Activated T-helper 1 cell treated with anti-CD3 and anti-CD28 coated beads, Interleukin-2, amount 50 U/mL, for 16 hours (primary cell): ENCODE measurements around the gene PLEKHM3.

Experiments used
- DNase-seq, 2 donors: peaks; one replicate each; pipeline ENCODE4 v3.0.0-alpha.2; 2020; ENCODE audit warnings: low read depth in 1 of 2, low spot score in 1 of 2

PLEKHM3 gene

DNA sequence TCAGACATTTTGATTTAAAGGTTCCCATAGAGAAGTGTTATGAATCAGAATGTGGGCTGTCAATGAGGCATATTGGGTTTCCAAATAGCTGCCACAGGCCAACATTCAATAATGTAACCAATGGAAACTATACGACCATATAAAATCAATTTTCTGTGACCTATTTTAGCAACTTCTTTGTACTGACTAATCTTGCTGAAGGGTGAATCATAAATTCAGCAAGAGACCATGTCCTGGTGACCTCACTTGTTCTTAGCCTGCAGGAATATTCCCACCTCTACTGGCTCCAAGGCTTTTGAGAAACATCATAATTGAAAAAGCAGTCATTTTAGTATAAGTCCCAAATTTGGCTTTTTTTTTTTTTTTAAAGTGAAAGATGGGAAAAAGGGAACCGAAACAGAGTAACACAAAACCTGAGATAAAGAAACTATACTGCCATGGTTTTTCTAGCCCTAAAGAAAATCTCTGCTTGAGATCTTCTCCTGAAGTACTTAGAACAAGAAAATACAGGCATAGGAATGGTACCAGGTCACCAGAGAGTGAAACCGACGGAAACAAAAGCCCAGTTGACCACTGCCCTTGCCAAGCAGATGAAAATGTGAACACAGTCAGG lies 32.1 kb downstream of the PLEKHM3 start:
- no peak for DNase-seq

DNA sequence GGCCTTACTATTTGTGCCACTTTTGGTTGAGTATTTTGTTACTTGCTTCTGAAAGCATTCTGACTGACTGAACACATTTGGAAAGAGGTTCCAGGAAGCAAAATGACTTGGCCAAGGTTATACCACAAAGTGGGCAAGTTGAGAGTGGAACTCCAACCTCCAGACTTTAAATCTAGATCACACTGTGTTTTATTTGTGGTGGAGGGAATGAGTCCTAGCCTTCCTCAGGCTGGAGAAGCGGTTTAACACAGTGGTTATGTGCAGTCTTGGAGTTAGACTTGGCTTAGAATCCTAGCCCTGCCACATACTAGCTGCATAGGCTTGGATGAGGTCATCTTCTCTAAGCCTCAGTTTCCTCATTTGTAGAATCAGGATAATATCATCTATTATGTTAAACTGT lies 33.4 kb downstream of the PLEKHM3 start:
- DNase-seq, result no peak

DNA sequence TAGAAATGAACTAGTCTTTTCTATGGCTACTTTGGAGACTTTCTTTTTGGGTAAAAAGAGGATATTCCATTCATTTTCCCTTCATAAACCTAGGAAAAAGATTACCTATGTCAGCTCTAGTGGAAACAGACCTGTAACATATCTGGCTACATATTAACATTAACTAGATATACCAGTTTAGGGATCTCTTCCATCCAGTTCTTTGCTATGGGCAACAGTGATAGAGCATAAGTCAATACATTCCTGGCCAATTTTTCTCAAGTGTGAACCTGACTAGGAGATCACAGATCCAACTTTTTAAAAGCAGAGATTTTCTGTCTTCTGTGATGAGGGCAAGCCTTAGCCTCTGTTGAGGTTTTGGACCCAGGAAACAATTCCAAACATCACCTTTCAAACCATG lies 34.5 kb downstream of the PLEKHM3 start:
- no peak for DNase-seq

DNA sequence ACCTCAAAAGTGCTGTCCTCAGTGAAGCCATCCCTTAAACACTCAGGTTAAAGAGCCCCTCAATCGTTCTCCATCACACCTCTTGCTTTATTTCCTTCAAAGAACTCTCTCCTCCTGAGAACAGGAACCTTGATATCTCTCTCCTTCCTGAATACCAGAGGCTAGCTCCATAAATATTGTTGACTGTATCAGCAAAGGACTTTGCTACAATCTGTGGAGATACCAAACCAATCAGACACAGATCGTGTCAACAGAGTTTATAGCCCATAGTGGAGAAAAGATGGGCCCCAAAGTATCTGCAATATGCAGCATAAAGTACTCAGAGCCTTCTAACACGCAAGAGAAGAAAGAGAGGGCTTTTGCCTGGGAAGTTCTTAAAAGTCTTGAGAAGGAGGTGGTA lies 36.4 kb downstream of the PLEKHM3 start:
- no peak for DNase-seq

DNA sequence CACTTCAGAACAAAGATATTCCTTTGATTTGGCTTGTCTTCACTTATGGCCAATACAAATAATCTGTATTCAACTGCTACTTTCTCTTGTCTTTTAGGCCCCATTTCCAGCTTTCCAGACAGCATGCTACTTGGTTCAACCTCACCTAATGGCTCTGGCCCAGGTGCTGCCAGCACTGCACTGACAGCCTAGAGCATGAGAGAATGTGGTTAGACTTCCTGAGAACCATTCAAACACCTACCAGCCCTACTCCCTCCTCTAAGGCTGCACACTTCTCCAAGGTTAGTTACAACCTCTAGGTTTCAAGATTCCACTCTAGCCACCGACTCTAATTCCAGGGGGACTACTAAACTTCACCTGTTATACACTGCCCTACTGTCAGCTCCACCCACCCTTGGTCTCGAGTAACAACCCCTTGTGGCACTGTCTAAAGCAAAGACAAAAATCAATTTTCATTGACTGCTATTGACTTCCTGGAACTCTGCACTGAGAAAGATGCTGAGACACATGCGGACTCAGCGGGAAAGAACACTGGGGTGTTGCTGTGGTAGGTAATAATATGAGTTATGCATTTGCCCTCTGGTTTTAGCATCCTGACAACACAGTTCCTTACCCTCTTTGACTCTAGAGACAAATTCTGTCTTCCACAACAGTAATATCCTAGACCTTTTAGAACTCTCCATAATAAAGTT lies 38.2 kb downstream of the PLEKHM3 start:
- no peak for DNase-seq

DNA sequence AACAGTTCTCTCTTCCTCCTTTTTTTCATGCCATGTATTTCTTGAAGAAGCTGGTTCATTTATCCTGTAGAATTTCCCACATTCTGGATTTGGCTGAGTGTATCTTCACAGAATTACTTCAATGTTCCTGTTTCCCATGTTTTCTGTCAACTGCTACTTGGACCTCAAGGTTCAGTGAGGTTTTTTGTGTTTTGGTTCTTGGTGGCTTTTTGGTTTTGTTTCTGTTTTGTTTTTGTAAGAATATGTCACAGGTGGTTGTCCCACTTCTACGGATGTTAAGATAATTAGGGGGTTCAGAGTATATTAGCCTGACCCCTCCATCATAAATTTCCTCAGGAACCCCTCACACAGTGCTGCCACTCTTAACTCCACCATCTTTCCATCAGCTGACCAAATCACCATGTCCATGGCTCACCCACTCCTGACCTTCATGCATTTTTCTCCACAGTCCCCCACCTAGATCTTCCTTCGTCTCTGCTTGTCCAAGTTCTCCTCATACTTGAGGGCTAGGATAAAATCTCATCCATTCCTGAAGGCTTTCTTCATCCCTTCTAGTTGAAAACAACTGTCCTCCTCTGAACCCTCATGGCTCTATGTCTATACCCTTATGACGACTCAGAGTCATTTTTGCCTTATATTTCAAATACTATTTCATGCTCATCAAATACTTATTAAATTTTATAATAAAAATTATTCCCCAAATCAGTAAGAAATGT lies 40.4 kb downstream of the PLEKHM3 start:
- DNase-seq, result no peak

DNA sequence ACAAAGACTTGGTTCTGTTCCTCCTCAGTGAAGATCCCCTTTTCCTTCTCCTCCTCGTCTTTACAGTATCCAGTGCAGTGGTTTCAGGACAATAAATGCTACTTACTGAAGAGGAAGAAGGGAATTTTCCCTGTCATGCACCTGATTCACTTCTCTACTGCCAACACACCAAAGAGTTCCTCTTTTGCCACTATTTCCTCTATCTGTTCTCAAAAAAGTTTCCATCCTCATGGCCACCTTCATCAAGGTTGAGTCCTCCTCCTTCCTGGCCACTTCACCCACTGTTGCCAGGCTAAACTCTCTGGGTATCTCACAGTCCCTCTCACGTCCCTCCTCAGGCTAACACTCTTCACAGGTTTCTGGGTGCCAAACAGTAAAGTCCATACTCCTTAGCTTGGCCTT lies 41.7 kb downstream of the PLEKHM3 start:
- DNase-seq, result no peak

DNA sequence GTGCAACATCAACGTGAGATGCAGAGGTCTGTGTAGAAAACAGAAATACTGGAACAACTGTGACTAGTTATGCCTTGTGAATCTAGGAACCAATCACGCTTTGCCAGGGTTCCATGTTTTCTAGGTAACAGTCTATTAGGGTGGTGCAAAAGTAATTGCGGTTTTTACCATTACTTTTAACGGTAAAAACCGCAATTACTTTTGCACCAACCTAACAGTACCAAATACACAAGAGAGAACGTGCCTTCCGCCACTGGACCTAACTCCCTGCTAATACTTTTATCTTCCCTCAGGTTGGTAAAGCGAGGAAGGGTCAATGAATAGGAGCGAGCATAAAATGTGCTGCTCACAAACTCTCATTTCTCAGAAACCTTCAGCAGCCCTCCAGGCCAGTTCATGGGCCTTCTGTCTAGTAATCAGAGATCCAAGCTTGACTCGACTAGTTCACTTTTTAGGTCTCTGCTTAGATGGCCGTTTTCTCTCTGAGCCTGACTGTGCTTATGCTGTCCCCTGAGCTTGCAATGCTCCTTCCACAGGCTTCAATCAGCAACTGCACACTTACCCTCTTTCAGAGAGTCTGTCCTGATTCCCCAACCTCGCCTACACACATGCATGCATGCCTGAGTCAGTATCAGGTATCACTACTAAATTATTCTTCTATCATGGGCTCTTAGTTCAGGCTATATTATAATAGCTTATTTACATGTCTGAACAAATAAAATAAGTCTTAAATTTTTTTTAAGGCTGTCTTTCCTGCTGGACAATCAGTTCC lies 47.0 kb downstream of the PLEKHM3 start:
- no peak for DNase-seq

DNA sequence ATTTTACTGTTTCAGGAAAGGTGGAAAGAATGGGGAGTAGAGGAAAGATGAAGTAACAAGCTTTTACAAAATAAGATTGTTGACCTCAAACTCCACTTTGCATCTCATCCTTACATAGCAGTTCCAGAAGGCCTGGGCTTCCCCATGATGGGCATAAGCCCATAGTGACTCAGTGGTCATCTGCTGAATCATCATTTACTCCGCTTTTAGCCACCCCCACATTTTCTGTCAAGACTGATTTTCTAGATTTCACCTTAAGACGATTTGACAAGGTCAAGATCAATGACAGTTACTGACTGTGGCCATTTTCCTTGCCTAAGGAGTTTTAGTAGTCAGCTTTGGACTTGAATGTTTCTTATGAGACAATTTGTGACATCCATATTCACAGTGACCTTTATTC lies 49.4 kb downstream of the PLEKHM3 start:
- no peak for DNase-seq

DNA sequence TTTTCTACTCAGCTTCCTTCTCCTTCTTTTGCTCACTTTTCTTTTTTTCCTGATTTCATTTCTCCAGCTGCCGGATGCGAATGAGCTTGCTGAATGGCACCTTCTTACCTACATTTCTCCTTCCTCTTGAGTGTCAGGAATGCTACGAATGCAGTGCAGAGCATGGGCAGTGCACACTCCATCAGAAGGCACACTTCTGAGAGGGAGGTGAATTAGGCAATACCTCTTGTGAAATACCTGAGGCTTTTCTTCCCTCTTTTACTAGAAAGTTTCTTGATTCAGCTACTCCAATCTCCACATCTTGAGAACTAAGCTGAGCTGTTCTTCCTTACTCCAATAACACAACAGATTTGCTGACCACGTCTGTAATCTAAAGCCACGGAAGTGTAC lies 51.1 kb downstream of the PLEKHM3 start:
- no peak for DNase-seq

DNA sequence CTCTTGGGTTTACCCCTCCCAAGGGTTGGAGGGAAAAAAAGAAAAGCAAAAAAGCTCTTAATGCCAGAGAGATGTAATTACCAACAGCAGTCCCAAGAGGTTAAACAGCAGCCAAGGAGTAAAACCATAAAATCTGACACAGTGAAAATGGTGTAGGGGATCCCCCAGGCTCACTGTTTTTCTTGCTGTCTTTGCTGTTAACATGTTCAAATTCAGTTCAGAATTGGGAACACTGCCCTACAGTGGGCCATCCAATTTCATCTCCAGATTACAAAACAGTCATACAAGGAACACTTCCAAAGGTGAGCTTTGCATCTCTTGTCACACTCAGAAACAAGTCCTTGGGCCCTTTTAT lies 54.5 kb downstream of the PLEKHM3 start:
- no peak for DNase-seq

DNA sequence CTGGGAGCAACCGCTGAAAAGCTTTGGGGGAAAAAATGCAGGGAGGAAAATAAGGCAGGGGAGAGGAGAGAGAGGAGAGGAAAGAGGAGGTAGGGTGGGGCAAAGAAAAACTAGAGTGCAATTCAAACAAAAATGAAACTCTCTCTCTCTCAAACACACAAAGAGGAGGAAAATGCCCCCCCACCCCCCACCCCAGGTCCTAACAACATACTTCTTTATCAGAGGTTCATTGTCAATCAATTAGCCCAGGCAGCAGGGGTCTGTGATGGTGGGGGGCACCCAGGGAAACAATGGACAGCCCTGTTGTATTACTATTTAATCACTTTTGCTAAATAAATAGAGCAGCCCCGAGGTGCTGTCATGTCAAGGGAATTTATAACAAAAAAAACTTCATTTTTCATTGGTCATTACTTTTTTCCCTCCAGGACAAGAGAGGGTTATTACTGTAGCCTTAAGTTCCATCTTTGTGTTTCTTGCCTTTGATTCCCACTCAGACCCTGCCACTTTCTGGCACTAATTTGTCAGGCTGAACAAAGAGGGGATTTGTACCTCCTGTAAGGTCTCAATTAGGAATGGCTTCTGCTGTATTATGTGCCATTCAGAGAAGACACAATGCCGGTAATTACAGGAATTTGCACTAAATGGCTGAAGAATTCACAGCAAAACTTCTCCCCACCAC lies 55.0 kb downstream of the PLEKHM3 start:
- DNase-seq, result no peak

DNA sequence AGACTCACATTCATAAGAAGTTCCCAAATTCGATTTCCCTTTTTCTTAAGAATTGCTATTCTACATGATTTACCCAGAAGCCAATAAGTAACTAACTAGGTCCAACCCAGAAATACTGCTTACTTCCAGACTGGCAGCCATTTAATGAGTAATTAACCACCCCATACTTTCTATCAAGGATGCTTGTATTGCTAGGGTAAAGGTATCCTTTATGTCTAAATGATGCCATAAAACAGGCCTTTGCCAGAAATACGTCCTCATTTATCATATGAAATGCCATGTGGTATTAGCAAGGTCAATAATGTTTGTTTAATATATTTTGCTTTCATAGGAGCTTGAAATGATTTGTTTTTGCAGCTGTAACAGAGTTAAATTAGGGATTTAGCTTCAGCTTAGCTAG lies 56.1 kb downstream of the PLEKHM3 start:
- DNase-seq, result no peak

DNA sequence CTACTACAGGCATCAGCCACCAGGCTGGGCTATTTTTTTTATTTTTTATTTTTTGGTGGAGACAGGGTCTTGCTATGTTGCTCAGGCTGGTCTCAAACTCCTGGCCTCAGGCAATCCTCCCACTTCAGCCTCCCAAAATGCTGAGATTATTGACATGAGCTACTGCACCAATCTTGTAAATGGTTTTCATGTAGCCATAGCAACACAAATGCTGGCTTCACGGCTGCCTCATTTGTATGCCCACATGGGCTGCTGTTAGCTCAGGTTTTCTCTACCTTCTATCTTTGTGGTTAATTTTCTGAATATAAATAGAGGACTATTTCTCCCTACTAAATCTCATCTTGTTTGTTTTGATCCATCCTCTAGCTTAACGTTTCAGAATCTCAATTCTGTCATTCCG lies 58.2 kb downstream of the PLEKHM3 start:
- no peak for DNase-seq

DNA sequence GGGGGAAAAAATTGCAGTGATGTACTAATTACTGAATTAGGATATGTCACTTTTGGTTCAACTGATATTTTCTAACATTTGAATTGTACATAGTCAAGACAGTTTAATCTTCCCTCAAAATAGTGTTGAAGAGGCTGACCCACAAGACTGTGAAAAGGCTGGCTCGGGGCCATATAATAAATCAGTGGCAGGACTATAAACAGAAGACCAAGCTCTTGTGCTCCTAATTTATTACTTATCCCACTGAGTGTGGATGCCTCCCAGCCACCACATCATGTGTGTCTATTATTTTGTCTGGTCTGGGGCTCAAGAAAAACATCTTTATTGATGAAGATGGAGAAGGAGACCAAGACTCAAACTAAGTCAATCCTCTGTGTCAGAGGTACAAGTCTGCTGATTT lies 64.4 kb downstream of the PLEKHM3 start:
- DNase-seq, result no peak

DNA sequence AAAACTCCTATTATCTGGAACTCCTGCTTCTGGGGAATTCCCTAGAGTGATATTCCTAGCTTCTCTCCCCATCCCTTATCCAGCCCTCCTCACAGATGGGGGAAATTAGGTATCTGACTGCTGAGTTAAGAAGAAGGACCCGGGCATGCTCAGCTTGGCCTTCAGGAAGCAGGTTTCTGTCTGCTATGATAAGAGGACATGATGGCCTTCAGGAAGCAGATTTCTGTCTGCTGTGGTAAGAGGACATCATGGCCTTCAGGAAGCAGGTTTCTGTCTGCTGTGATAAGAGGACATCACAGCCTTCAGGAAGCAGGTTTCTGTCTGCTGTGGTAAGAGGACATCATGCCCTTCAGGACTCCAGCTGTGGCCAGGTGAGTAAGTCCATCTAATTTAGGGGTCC lies 65.2 kb downstream of the PLEKHM3 start:
- no peak for DNase-seq

DNA sequence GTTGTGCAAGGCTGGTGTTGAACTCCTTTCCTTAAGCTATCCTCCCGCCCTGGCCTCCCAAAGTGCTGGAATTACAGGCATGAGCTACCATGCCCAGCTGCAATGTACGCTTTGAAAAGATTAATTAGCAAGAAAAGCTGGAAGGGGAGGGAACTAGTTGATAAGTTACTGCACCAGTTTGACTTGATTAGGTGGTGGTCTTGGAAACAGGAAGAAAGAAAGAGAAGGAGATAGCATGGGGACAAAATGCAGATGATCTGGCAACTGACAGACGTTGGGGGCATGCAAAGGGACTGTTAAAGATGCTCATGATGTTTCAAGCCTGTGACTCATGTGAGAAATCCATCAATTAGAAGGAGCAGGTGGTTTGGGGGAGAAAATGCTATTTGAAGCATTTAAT lies 68.6 kb downstream of the PLEKHM3 start:
- DNase-seq, result no peak

DNA sequence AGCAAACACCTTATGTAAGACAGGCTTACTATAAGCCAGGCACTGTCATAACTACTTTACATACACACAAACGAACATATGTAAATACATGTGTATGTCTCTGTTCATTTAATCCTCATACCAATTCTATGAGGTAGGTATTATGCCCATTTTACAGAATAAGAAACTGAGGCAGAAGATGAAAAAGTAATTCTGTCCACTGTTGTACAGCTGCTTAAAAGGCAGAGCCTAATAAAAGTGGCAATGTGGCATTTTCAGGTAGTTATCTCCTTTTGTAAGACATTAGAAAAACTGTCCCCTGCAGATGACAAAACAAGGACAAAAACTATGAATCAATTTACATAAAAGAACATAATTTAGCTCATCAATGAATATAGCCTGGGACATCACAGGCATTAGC lies 69.9 kb downstream of the PLEKHM3 start:
- no peak for DNase-seq

DNA sequence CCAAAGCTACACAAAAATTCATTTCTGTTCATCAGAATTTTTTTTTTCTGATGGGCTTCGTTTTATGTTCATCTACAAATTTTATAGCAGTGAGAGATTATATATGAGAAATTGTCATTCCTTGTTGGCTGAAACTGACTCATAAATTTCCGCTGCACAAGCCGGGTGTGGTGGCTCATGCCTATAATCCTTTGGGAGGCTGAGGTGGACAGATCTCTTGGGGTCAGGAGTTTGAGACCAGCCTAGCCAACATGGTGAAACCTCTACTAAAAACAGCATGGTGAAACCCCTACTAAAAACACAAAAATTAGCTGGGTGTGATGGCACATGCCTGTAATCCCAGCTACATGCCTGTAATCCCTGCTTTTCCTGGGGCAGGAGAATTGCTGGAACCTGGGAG lies 72.0 kb downstream of the PLEKHM3 start:
- no peak for DNase-seq

DNA sequence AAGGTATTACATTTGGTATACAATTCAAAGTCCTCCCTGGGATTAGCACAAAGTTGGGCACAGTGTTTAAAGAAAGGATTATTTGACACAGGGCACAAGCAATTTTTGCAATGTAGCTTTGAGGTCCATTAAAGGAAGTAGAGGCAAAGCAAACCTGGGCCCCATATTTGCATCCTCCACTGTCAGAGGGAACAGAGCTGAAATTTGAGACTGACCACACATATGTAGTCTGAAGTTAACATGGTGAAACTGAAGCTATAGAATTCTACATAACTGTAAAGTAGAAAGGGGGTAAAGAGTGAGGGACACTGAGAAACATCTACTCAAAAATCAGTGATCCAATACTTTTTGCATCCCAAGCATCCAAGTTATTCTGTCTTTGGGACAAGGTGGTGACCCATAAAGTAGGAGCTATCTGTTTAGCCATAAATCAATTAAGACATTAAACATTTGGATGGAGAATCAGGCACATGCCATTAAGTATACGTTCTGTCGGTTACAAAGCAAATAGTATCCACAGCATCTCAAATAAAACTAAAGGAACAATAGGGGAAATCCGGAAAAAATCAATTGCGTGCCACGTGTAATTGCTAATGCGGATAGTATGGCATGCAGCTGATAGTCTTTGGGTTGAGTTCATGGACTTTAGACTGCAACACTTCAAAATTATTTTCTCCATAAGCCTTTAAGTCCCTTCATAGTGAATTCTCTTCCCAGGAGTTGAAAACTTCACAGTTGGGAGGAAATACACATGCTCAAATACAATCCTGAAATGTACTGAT lies 72.6 kb downstream of the PLEKHM3 start:
- DNase-seq, result no peak
